Measurements from ENCODE around the gene GNAS. TPM values are rescaled to one million over a fixed set of nuclear protein-coding genes. Genes with fewer than 3 reads are reported as not detected.

GNAS gene
- total RNA-seq, 1 donor from 2014 or later, result 744 TPM

DNA sequence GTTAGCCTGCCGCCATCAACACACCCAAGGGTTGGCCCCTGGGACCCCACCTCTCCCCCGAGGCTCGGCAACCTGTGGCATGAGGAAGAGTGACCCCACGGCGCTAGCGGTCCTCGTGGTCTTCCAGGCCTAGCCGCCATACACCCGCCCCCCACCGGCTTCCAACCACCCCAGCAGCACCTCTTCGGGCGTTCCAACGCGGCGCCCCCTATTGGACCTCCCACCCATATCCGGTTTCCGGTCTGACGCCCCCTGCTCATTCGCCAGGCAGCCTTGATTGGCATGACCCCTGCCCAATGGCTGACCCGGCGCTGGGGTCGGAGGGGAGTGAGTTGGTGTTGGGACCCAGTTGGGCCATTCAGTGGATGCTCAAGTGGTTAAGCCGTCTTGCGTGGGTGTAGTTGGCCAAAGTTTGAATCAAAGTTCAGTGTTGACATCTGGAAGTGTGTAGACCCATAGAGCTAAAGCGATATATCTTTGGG, 1.8 kb upstream of the GNAS start, which contains the start of gene GNAS-AS1:
Gene GNAS-AS1 (minus strand): TSS at position 210 of the 482 bp plus-strand sequence.
- H3K27ac ChIP-seq, result no peak within 1 kb of the TSS
- intact Hi-C loops (cut with DNase I), result no loop called here
- peaks cover 25% of the 10 kb centered on the region for H3K4me1 ChIP-seq
- peak; percentile 80 to 81 for ATAC-seq
- H3K27me3 ChIP-seq (ENCODE audit: low read depth), result peaks cover 66% of the 10 kb centered on the region
- H3K36me3 ChIP-seq, result no peaks in the 10 kb centered on the region
- peak; percentile 74 for DNase-seq
- TF ChIP-seq, protein P1, sequence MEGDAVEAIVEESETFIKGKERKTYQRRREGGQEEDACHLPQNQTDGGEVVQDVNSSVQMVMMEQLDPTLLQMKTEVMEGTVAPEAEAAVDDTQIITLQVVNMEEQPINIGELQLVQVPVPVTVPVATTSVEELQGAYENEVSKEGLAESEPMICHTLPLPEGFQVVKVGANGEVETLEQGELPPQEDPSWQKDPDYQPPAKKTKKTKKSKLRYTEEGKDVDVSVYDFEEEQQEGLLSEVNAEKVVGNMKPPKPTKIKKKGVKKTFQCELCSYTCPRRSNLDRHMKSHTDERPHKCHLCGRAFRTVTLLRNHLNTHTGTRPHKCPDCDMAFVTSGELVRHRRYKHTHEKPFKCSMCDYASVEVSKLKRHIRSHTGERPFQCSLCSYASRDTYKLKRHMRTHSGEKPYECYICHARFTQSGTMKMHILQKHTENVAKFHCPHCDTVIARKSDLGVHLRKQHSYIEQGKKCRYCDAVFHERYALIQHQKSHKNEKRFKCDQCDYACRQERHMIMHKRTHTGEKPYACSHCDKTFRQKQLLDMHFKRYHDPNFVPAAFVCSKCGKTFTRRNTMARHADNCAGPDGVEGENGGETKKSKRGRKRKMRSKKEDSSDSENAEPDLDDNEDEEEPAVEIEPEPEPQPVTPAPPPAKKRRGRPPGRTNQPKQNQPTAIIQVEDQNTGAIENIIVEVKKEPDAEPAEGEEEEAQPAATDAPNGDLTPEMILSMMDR (IDR thresholded peaks at IDR 0.05), result no peak
- no peaks in the 10 kb centered on the region for H3K9me3 ChIP-seq
- peak within 1 kb of the TSS; percentile 51 for H3K4me3 ChIP-seq

DNA sequence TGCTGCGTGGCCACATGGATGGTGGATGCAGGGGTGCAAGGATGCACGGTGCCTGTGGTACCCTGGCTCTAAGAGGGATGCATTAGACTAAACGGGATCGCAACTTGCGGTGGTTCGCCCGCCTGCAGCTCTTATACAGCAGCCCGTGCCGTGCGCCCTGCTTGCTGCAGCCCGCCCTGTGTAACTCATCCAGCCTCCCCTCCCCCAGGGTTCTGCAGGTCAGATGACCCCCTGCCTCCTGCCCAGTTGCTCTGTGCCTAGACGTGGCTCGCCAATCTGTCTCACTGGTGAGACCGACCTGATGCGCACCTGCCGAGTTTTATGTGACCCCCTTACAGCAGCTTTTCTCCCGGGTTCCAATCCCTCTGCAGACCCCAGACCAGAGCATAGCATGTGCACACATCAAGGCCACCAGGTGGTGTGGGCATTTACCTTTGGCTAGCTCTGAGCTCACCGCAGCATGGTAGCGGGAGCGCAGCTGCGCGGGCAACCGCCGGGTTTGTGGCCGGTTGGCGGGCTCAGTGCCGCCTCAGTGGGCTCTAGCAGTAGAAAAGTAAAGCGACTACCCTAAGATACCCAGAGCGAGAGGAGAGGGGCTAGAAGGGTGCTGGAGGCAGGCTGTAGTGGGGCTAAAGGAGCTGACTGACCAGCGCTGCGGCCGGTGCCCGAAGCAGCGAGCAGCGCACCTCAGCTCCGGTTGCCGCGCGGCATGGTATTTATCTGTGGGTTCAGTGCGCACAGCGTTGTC, 1.1 kb upstream of the GNAS start:
- intact Hi-C loops (cut with DNase I), result no loop called here
- ATAC-seq (no peak), DNase-seq (no peak)
- Histone ChIP-seq H3K4me1 (peaks cover 25% of the 10 kb centered on the region), H3K27me3 (ENCODE audit: low read depth) (peaks cover 73% of the 10 kb centered on the region), H3K36me3 (no peaks in the 10 kb centered on the region), H3K27ac (no peak overlapping the region), H3K9me3 (no peaks in the 10 kb centered on the region), H3K4me3 (peak overlapping the region; percentile 51)
- TF ChIP-seq, protein P1 (IDR thresholded peaks at IDR 0.05), result no peak

DNA sequence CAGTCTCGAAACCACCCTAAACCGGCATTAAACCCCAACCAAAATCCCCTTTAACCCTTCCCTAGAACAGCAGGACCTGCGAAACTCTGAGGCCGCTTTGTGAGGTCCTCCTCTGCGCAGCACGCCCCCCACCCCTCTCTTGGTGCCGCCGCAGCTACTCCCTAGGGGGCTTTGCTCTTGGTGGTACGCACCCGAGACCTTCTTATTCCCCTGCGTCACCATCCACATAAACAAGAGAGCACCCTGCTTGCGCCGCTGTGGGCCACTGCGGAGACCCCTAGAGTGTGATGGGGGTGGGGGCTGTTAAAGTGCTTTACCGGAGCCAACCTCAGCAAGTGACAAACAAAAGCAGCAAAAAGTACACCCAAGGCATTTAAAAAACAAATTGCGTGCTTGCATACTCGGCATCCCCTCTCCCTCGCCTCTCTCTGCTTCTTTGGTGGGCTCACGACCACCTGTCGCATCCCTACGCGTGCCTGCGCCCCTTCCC, 502 bp upstream of the GNAS start:
- Histone ChIP-seq H3K27me3 (ENCODE audit: low read depth) (peaks cover 72% of the 10 kb centered on the region), H3K27ac (no peak overlapping the region), H3K4me3 (peak overlapping the region; percentile 51), H3K9me3 (no peaks in the 10 kb centered on the region), H3K36me3 (no peaks in the 10 kb centered on the region), H3K4me1 (peaks cover 25% of the 10 kb centered on the region)
- DNase-seq (no peak), ATAC-seq (no peak)
- TF ChIP-seq, protein P1 (IDR thresholded peaks at IDR 0.05), result no peak
- intact Hi-C loops (cut with DNase I), result no loop called here

DNA sequence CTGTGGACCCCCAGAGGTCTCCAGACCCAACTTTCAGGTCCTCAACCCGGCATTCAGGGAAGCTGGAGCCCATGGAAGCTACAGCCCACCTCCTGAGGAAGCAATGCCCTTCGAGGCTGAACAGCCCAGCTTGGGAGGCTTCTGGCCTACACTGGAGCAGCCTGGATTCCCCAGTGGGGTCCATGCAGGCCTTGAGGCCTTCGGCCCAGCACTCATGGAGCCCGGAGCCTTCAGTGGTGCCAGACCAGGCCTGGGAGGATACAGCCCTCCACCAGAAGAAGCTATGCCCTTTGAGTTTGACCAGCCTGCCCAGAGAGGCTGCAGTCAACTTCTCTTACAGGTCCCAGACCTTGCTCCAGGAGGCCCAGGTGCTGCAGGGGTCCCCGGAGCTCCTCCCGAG, 950 bp downstream of the GNAS start:
- ATAC-seq (no peak), DNase-seq (no peak)
- Histone ChIP-seq H3K4me1 (peaks cover 25% of the 10 kb centered on the region), H3K4me3 (no peak overlapping the region), H3K9me3 (no peaks in the 10 kb centered on the region), H3K27me3 (ENCODE audit: low read depth) (peaks cover 85% of the 10 kb centered on the region), H3K36me3 (no peaks in the 10 kb centered on the region), H3K27ac (no peak overlapping the region)
- intact Hi-C loops (cut with DNase I), result no loop called here
- TF ChIP-seq, protein P1 (IDR thresholded peaks at IDR 0.05), result no peak

DNA sequence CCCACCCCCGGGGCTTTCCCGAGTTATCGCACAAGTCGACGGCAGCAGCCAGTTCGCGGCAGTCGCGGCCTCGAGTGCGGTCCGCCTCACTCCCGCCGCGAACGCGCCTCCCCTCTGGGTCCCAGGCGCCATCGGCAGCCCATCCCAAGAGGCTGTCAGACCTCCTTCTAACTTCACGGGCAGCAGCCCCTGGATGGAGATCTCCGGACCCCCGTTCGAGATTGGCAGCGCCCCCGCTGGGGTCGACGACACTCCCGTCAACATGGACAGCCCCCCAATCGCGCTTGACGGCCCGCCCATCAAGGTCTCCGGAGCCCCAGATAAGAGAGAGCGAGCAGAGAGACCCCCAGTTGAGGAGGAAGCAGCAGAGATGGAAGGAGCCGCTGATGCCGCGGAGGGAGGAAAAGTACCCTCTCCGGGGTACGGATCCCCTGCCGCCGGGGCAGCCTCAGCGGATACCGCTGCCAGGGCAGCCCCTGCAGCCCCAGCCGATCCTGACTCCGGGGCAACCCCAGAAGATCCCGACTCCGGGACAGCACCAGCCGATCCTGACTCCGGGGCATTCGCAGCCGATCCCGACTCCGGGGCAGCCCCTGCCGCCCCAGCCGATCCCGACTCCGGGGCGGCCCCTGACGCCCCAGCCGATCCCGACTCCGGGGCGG, 1.6 kb downstream of the GNAS start:
- H3K9me3 ChIP-seq, result no peaks in the 10 kb centered on the region
- ATAC-seq (no peak), DNase-seq (no peak)
- no peak overlapping the region for H3K27ac ChIP-seq
- H3K27me3 ChIP-seq (ENCODE audit: low read depth), result peaks cover 91% of the 10 kb centered on the region
- peaks cover 25% of the 10 kb centered on the region for H3K4me1 ChIP-seq
- H3K4me3 ChIP-seq, result peak overlapping the region; percentile 27
- no peaks in the 10 kb centered on the region for H3K36me3 ChIP-seq
- TF ChIP-seq, protein P1 (IDR thresholded peaks at IDR 0.05), result no peak
- intact Hi-C loops (cut with DNase I), result no loop called here

All from lower lobe of right lung (tissue), 2 donors.